HepG2 (cell line): ENCODE measurements around the gene HDAC4. TPM values are rescaled to one million over a fixed set of nuclear protein-coding genes. Genes with fewer than 3 reads are reported as not detected.

Experiments
- ATAC-seq: fragments of 200-7000 bp; cut with Tn5 transposase; 3 replicates; pipeline ENCODE4 v1.9.1; 2020; ENCODE audit warnings: mild to moderate bottlenecking, moderate library complexity
- BruUV-seq: library from RNA; stranded (reverse); fragments of 400-500 nt; replicated peaks from 2 replicates; lab custom pipeline; 2021; lab: Mats Ljungman, UMichigan
- CTCF ChIA-PET: fragments of 300-600 bp; formaldehyde crosslinking; extraction: SDS; loops from one replicate; lab custom pipeline; 2021; ENCODE audit warnings: low total read pairs, inconsistent platforms, low intra/inter-chr PET ratio; lab: Yijun Ruan, JAX
- POLR2A ChIA-PET: fragments of 350-600 bp; sonication (Branson Sonifier 250); formaldehyde crosslinking; loops from one replicate; lab custom pipeline; 2020; ENCODE audit warnings: antibody characterized with exemption, inconsistent platforms; lab: Yijun Ruan, JAX
- DNase-seq: peaks from one replicate; pipeline ENCODE4 v3.0.0-alpha.2; 2015; ENCODE audit warnings: low spot score
- FAIRE-seq: peaks from 3 replicates; lab custom pipeline; 2011; peaks lifted over from hg19 to GRCh38; lab: Jason Lieb, UNC
- H2AFZ ChIP-seq: one replicate; pipeline ENCODE4 v1.6.1; 2011; ENCODE audit warnings: low read length, inconsistent platforms
- H3K27ac ChIP-seq: fragments of 300-600 bp; 3 replicates; pipeline ENCODE4 v1.8.0; 2011; ENCODE audit warnings: mixed run types, mild to moderate bottlenecking, mixed read lengths, low read length, inconsistent platforms; ENCODE audit not compliant: insufficient read depth; ENCODE audit errors: extremely low read length
- H3K27me3 ChIP-seq, 2 experiments: fragments of 200-600 bp in 1 of 2; 2 replicates in 1 of 2; 3 replicates in 1 of 2; pipeline versions ENCODE4 v1.6.0 to v1.8.0; 2011; ENCODE audit warnings: low read length in 2 of 2, mild to moderate bottlenecking in 2 of 2, moderate library complexity in 2 of 2, inconsistent platforms in 1 of 2; ENCODE audit not compliant: insufficient read depth in 2 of 2, control insufficient read depth in 1 of 2
- H3K36me3 ChIP-seq, 2 experiments: fragments of 200-600 bp in 1 of 2; replicated peaks in 1 of 2; 2 replicates in 1 of 2; 3 replicates in 1 of 2; pipeline versions ENCODE4 v1.5.1 to v1.8.0; 2011; ENCODE audit warnings: low read length in 2 of 2, inconsistent platforms in 1 of 2; ENCODE audit not compliant: insufficient read depth in 2 of 2, control insufficient read depth in 1 of 2
- H3K4me1 ChIP-seq: 2 replicates; pipeline ENCODE4 v1.5.1; 2012; ENCODE audit warnings: low read length, inconsistent platforms; ENCODE audit not compliant: insufficient read depth
- H3K4me2 ChIP-seq: 2 replicates; pipeline ENCODE4 v1.6.0; 2011; ENCODE audit warnings: low read depth, low read length, inconsistent platforms
- H3K4me3 ChIP-seq, 3 experiments: fragments of 200-600 bp in 1 of 3; sonication (generic), shearing (Covaris generic) in 1 of 3; replicated peaks in 1 of 3; 2 replicates each; pipeline ENCODE4 v1.5.1; 2011 to 2016; ENCODE audit warnings: low read length in 3 of 3, inconsistent platforms in 2 of 3, low read depth in 2 of 3, mild to moderate bottlenecking in 2 of 3, control low read depth in 1 of 3, mixed read lengths in 1 of 3; ENCODE audit not compliant: insufficient read depth in 1 of 3
- H3K79me2 ChIP-seq: one replicate; pipeline ENCODE4 v1.6.1; 2011; ENCODE audit warnings: low read length, inconsistent platforms; ENCODE audit not compliant: insufficient read depth
- H3K9ac ChIP-seq: 2 replicates; pipeline ENCODE4 v1.6.0; 2011; ENCODE audit warnings: mild to moderate bottlenecking, low read depth, low read length, inconsistent platforms; ENCODE audit not compliant: insufficient read depth
- H3K9me3 ChIP-seq: 2 replicates; pipeline ENCODE4 v1.5.1; 2012; ENCODE audit warnings: mild to moderate bottlenecking, low read length
- H4K20me1 ChIP-seq: 2 replicates; pipeline ENCODE4 v1.6.0; 2011; ENCODE audit warnings: inconsistent platforms, mild to moderate bottlenecking, low read length, moderate library complexity; ENCODE audit not compliant: insufficient read depth
- ATRX ChIP-seq: sonication (generic); formaldehyde crosslinking; IDR thresholded peaks from 2 replicates; pipeline ENCODE4 v1.4.0; 2020; ENCODE audit warnings: missing genetic modification reagents, borderline replicate concordance
- FIP1L1 ChIP-seq: fragments of 200-400 bp; formaldehyde crosslinking; IDR thresholded peaks from 2 replicates; pipeline ENCODE4 v1.6.1; 2018; ENCODE audit warnings: low read depth, mild to moderate bottlenecking, low read length, moderate library complexity, borderline replicate concordance; ENCODE audit not compliant: insufficient read depth
- FOXO1 ChIP-seq: sonication (generic); formaldehyde crosslinking; IDR thresholded peaks from 2 replicates; pipeline ENCODE4 v1.4.0; 2020; ENCODE audit warnings: missing genetic modification reagents
- LCORL ChIP-seq, 2 experiments: fragments of 450-650 bp in 1 of 2; sonication (generic) in 1 of 2; formaldehyde crosslinking in 1 of 2; IDR thresholded peaks; 2 replicates each; pipeline versions ENCODE4 v1.5.0 to v1.6.1; 2017 to 2020; ENCODE audit warnings: antibody characterized with exemption in 1 of 2, missing genetic modification reagents in 1 of 2
- PHF20 ChIP-seq: sonication (generic); formaldehyde crosslinking; IDR thresholded peaks from 2 replicates; pipeline ENCODE4 v1.5.0; 2020; ENCODE audit warnings: mild to moderate bottlenecking, missing genetic modification reagents
- PHF5A ChIP-seq: IDR thresholded peaks from one replicate; pipeline ENCODE4 v1.6.1; 2018; ENCODE audit warnings: low read depth, missing genetic modification reagents; ENCODE audit not compliant: unreplicated experiment
- RAD21 ChIP-seq: fragments of 450-650 bp; formaldehyde crosslinking; IDR thresholded peaks from 2 replicates; pipeline ENCODE4 v1.5.0; 2020; ENCODE audit warnings: mild to moderate bottlenecking
- RBM22 ChIP-seq: fragments of 200-400 bp; formaldehyde crosslinking; optimal IDR thresholded peaks from 2 replicates; pipeline ENCODE3; 2017; ENCODE audit warnings: mild to moderate bottlenecking, low read length, moderate library complexity
- SIX4 ChIP-seq: sonication (generic); formaldehyde crosslinking; IDR thresholded peaks from 2 replicates; pipeline ENCODE4 v1.4.0; 2020; ENCODE audit warnings: missing genetic modification reagents
- SRSF9 ChIP-seq: fragments of 200-400 bp; formaldehyde crosslinking; IDR thresholded peaks from 2 replicates; pipeline ENCODE4 v1.6.1; 2018; ENCODE audit warnings: borderline replicate concordance, mild to moderate bottlenecking, low read depth, low read length; ENCODE audit not compliant: insufficient read depth, poor library complexity, severe bottlenecking
- ZNF136 ChIP-seq: sonication (generic); formaldehyde crosslinking; IDR thresholded peaks from 2 replicates; pipeline ENCODE4 v1.8.1; 2022; ENCODE audit warnings: low read depth, mild to moderate bottlenecking, moderate library complexity, missing genetic modification reagents
- ZNF629 ChIP-seq: sonication (generic); formaldehyde crosslinking; conservative IDR thresholded peaks from 2 replicates; pipeline ENCODE4 v1.5.0; 2020; ENCODE audit warnings: missing genetic modification reagents
- WGBS: methylation state at CpG from one replicate; pipeline ENCODE4 v1.1.6; 2017; ENCODE audit warnings: low lambda C conversion rate; 5-methylcytosine and 5-hydroxymethylcytosine counted together
- in situ Hi-C: cut with HindIII; loops from 2 replicates; pipeline ENCODE4 v1.10.0; 2017; ENCODE audit warnings: low pct_unique_long_range_greater_than_20kb; ENCODE audit not compliant: extremely low pct_ligation_motif_present
- intact Hi-C: fragments of 100-400 bp; cut with micrococcal nuclease; formaldehyde crosslinking; loops from one replicate; pipeline ENCODE4 v1.10.0; 2022; ENCODE audit not compliant: unreplicated experiment
- polyA plus RNA-seq, 8 experiments: library from polyadenylated mRNA; depleted of rRNA in 3 of 8; stranded (reverse) in 7 of 8; unstranded in 1 of 8; fragments of >200 nt; fragmentation: Illumina TruSeq in 4 of 8; extraction: Trizol in 4 of 8; gene quantifications; 2 replicates each; pipeline versions ENCODE4 v1.2.1 to v1.2.3, GENCODE V29; 2011 to 2016; ENCODE audit warnings: low read depth in 4 of 8, missing spikeins in 1 of 8, mixed read lengths in 1 of 8; ENCODE audit not compliant: insufficient read depth in 1 of 8
- total RNA-seq, 5 experiments: library from RNA; depleted of rRNA; stranded (reverse); fragments of >200 nt; fragmentation: Illumina TruSeq; extraction: Trizol; gene quantifications; 2 replicates each; pipeline ENCODE4 v1.2.3, GENCODE V29; 2016; ENCODE audit warnings: low read depth in 1 of 5
- TF ChIP-seq, protein P1 (sequence below): sonication (generic); formaldehyde crosslinking; IDR thresholded peaks from 2 replicates; pipeline ENCODE4 v1.5.0; 2020; ENCODE audit warnings: mild to moderate bottlenecking, missing genetic modification reagents, borderline replicate concordance
- TF ChIP-seq, protein P2 (sequence below): sonication (generic); formaldehyde crosslinking; IDR thresholded peaks from 2 replicates; pipeline ENCODE4 v1.8.1; 2023; ENCODE audit warnings: mild to moderate bottlenecking, missing genetic modification reagents
- TF ChIP-seq, protein P3 (sequence below): sonication (generic); formaldehyde crosslinking; IDR thresholded peaks from 2 replicates; pipeline ENCODE4 v1.4.0; 2020; ENCODE audit warnings: missing genetic modification reagents

HDAC4 gene
- total and polyA plus RNA-seq, 2 of the 13 experiments (the other 11 are each of a cell fraction or from before 2014, with no cell fraction given) = 10.1 to 11.5 TPM

DNA sequence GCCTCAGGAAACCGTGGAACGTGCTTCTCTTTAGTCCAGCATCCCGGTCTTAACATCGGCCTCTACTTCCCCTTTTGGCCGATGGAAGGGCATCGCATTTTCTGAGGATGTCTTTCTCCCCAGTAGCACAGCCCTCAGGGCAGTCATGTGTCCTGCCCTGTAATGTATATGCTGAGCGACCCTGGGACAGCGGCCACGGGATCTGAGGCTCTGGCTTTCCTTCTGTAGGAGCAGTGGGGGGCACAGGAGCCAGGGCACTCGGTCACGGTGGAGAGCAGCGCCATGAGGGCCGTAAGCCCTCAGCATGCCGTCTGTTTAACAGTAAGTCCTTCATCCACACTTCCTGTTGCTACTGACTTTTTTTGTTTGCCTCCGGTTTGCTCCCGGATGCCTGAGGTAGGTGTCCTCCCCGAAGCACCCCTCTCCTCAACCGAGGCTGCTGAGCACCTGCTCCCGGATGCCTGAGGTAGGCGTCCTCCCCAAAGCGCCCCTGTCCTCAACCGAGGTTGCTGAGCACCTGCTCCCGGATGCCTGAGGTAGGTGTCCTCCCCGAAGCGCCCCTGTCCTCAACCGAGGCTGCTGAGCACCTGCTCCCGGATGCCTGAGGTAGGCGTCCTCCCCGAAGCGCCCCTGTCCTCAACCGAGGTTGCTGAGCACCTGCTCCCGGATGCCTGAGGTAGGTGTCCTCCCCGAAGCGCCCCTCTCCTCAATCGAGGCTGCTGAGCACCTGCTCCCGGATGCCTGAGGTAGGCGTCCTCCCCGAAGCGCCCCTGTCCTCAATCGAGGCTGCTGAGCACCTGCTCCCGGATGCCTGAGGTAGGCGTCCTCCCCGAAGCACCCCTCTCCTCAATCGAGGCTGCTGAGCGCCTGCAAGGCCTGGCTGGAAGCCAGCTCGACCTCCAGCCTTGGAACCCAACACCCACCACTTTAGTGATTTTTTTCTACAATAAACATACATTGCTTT lies 169.3 kb downstream of the HDAC4 start (continued):
- TF ChIP-seq, protein P1, sequence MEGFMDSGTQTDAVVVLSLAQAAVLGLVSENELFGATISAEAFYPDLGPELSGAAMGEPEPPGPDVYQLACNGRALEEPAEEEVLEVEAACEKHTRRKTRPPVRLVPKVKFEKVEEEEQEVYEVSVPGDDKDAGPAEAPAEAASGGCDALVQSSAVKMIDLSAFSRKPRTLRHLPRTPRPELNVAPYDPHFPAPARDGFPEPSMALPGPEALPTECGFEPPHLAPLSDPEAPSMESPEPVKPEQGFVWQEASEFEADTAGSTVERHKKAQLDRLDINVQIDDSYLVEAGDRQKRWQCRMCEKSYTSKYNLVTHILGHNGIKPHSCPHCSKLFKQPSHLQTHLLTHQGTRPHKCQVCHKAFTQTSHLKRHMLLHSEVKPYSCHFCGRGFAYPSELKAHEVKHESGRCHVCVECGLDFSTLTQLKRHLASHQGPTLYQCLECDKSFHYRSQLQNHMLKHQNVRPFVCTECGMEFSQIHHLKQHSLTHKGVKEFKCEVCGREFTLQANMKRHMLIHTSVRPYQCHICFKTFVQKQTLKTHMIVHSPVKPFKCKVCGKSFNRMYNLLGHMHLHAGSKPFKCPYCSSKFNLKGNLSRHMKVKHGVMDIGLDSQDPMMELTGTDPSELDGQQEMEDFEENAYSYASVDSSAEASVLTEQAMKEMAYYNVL = no peak
- TF ChIP-seq FIP1L1 = no peak
- TF ChIP-seq, all 625 proteins: peak for 0

DNA sequence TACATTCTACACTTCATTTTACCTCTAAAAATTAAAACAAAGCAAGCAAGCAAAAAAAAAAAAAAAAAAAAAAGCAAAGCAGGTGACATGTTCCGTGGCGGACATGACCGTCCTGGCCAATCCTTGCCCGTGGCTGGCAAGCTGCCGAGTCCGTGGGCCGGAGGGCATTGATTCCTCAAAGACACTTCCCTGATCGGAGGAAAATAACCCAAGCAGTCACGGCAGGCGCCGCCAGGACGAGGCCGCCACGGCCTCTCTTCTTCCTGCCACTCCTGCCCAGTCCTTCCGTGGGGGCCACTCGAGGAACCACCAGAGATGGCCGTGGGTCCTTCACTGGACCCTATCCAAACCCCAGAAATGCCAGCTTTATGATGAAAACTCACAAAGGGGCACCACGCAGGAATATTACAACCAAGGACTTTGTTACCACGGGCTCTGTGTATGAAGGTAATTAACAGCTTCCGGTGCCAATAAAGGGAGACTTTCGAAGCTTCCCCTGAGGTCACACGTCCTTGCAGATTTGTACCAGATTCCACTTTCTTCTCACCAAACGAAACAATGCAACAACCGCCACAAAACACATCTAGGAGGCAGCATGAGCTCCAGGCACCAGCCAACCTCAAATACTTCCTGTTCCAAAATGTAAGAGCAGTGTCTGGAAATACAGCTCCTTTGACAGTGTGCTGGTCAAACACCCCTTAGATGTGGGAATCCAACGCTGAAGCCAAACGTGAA lies 170.3 kb downstream of the HDAC4 start:
- no TSS peak for BruUV-seq
- in situ Hi-C loops (no loop called here), intact Hi-C loops (no loop called here)
- no peak overlapping the region for H3K4me2 ChIP-seq
- POLR2A ChIA-PET = no interaction called here
- DNase-seq (no peak), ATAC-seq (no peak), FAIRE-seq (peak; percentile 12)
- H3K4me1 ChIP-seq = no peaks in the 10 kb centered on the region
- H2AFZ ChIP-seq = no peak overlapping the region
- 90% methylated on average over 26 of the region's 26 CpGs for WGBS
- no peak overlapping the region for H3K4me3 ChIP-seq
- H3K36me3 ChIP-seq = no peaks in the 10 kb centered on the region
- no peaks in the 10 kb centered on the region for H3K9me3 ChIP-seq
- H3K27me3 ChIP-seq = no peaks in the 10 kb centered on the region
- H4K20me1 ChIP-seq = no peaks in the 10 kb centered on the region; the same call in 1 of the 2 replicates
- CTCF ChIA-PET = no interaction called here
- no peak overlapping the region for H3K9ac ChIP-seq
- H3K27ac ChIP-seq = no peak overlapping the region
- peaks cover 3% of the 10 kb centered on the region for H3K79me2 ChIP-seq
- no peak for TF ChIP-seq ZNF136
- no peak for TF ChIP-seq ZNF629 (CRISPR knock-in tag)
- no peak for TF ChIP-seq LCORL (IDR thresholded peaks at IDR 0.05)
- no peak for TF ChIP-seq LCORL (CRISPR knock-in tag; IDR thresholded peaks at IDR 0.05)
- no peak for TF ChIP-seq RBM22
- TF ChIP-seq, protein P2, sequence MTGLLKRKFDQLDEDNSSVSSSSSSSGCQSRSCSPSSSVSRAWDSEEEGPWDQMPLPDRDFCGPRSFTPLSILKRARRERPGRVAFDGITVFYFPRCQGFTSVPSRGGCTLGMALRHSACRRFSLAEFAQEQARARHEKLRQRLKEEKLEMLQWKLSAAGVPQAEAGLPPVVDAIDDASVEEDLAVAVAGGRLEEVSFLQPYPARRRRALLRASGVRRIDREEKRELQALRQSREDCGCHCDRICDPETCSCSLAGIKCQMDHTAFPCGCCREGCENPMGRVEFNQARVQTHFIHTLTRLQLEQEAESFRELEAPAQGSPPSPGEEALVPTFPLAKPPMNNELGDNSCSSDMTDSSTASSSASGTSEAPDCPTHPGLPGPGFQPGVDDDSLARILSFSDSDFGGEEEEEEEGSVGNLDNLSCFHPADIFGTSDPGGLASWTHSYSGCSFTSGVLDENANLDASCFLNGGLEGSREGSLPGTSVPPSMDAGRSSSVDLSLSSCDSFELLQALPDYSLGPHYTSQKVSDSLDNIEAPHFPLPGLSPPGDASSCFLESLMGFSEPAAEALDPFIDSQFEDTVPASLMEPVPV = no peak
- TF ChIP-seq SRSF9 = no peak
- TF ChIP-seq PHF20 (CRISPR knock-in tag) = no peak
- TF ChIP-seq ATRX (CRISPR knock-in tag) = no peak
- no peak for TF ChIP-seq SIX4 (CRISPR knock-in tag)
- TF ChIP-seq, protein P3, sequence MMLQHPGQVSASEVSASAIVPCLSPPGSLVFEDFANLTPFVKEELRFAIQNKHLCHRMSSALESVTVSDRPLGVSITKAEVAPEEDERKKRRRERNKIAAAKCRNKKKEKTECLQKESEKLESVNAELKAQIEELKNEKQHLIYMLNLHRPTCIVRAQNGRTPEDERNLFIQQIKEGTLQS (CRISPR knock-in tag) = no peak
- TF ChIP-seq RAD21 = no peak
- TF ChIP-seq FOXO1 = no peak
- no peak for TF ChIP-seq PHF5A (CRISPR knock-in tag)
